GM12878 (cell line): Measurements from ENCODE around the gene CDH8.

Source experiments
- CHD2 ChIP-seq: IDR thresholded peaks from 2 replicates; pipeline ENCODE4 v1.6.1; 2011; ENCODE audit warnings: low read depth, low read length, improper control_type of control experiment, borderline replicate concordance
- EZH2 ChIP-seq: IDR thresholded peaks from 2 replicates; pipeline ENCODE4 v1.6.1; 2012; ENCODE audit warnings: low read depth, mild to moderate bottlenecking, control low read depth, inconsistent platforms, low read length, borderline replicate concordance; ENCODE audit not compliant: control insufficient read depth
- KDM1A ChIP-seq: fragments of 200-600 bp; sonication (generic); IDR thresholded peaks from 2 replicates; pipeline ENCODE4 v1.6.1; 2016; ENCODE audit warnings: borderline replicate concordance
- POLR2A ChIP-seq: IDR thresholded peaks from 2 replicates; pipeline ENCODE4 v1.6.1; 2011; ENCODE audit warnings: low read depth, mild to moderate bottlenecking, low read length
- REST ChIP-seq: IDR thresholded peaks from 2 replicates; pipeline ENCODE4 v1.6.1; 2012; ENCODE audit warnings: mild to moderate bottlenecking, low read depth, low read length
- SP1 ChIP-seq: IDR thresholded peaks from one replicate; pipeline ENCODE4 v1.6.1; 2011; ENCODE audit warnings: low read depth, low read length
- TCF12 ChIP-seq: IDR thresholded peaks from 2 replicates; pipeline ENCODE4 v1.6.1; 2011; ENCODE audit warnings: low read depth, mild to moderate bottlenecking, low read length
- TCF7 ChIP-seq: IDR thresholded peaks from 2 replicates; pipeline ENCODE4 v1.6.1; 2014; ENCODE audit warnings: antibody characterized with exemption, borderline replicate concordance
- ZNF384 ChIP-seq: IDR thresholded peaks from 2 replicates; pipeline ENCODE4 v1.6.1; 2012; ENCODE audit warnings: low read depth, mild to moderate bottlenecking, low read length, improper control_type of control experiment, borderline replicate concordance

GRCh38 chr16:61887903-61888302, 148.3 kb downstream of the CDH8 start:
- TF ChIP-seq REST, result no peak
- TF ChIP-seq POLR2A, result no peak
- TF ChIP-seq TCF12, result no peak
- TF ChIP-seq KDM1A, result no peak
- no peak for TF ChIP-seq TCF7
- no peak for TF ChIP-seq EZH2
- TF ChIP-seq CHD2, result no peak
- no peak for TF ChIP-seq ZNF384
- no peak for TF ChIP-seq SP1
